Measurements from ENCODE around the gene MRPS12. TPM values are rescaled to one million over a fixed set of nuclear protein-coding genes. Genes with fewer than 3 reads are reported as not detected.

The MRPS12 gene
- total RNA-seq, 2 donors from 2014 or later = 16.6 to 16.8 TPM

GRCh38 chr19:38941979-38942378 is 11.2 kb downstream of the MRPS12 start:
- Histone ChIP-seq H3K9me3 (no peaks in the 10 kb centered on the region), H3K4me1 (no peaks in the 10 kb centered on the region), H3K4me3 (no peak overlapping the region), H3K36me3 (replicated peaks in 1 of 2; ENCODE audit: insufficient read depth in 1 of 2, low read depth in 2 of 2) (no peaks in the 10 kb centered on the region), H3K27me3 (no peaks in the 10 kb centered on the region), H3K27ac (no peak overlapping the region)
- no peak for TF ChIP-seq POLR2A (IDR thresholded peaks at IDR 0.05)
- TF ChIP-seq, protein P1, sequence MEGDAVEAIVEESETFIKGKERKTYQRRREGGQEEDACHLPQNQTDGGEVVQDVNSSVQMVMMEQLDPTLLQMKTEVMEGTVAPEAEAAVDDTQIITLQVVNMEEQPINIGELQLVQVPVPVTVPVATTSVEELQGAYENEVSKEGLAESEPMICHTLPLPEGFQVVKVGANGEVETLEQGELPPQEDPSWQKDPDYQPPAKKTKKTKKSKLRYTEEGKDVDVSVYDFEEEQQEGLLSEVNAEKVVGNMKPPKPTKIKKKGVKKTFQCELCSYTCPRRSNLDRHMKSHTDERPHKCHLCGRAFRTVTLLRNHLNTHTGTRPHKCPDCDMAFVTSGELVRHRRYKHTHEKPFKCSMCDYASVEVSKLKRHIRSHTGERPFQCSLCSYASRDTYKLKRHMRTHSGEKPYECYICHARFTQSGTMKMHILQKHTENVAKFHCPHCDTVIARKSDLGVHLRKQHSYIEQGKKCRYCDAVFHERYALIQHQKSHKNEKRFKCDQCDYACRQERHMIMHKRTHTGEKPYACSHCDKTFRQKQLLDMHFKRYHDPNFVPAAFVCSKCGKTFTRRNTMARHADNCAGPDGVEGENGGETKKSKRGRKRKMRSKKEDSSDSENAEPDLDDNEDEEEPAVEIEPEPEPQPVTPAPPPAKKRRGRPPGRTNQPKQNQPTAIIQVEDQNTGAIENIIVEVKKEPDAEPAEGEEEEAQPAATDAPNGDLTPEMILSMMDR (IDR thresholded peaks at IDR 0.05) = no peak
- intact Hi-C loops (cut with DNase I) = no loop called here
- no peak for ATAC-seq
- no peak for DNase-seq
- WGBS, 2 donors = 74 to 75% methylated on average over 2 of the region's 2 CpGs

DNA sequence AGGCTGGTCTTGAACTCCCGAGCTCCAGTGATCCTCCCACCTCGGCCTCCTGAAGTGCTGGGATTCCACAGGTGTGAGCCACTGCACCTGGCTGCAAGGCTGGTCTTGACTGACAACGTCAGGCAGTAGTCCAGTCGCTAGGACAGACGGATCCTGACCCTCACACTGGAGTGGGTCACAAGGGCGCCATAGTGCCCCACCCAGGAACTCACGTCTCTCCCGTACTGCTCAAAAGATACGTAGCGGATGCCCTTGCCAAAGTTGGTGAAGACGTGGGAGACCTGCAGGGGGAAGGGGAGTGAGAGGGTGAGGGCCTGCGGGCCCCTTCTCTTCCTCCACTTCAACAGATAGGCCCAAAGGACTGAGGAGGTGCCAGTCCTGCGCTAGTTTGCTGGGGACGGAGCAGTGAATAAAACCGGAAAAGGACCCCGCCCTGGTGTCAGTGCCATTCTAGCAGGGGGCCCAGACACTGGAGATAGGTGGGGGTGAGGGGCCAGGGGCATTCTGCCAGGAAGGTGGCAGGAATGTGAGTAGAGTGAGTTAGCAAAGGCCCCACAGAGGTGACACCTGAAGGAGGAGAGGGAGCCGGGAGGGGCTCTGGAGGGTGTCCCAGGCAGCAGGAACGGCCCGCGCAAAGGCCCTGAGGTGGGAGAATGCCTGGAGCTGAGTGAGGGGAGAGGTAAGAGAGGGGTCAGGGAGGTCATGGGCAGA is 11.9 kb downstream of the MRPS12 start:
- intact Hi-C loops (cut with DNase I) = no loop called here
- H3K9me3 ChIP-seq = no peaks in the 10 kb centered on the region
- WGBS, 2 donors = 84 to 92% methylated on average over 15 to 20 of the region's 20 CpGs
- H3K27me3 ChIP-seq = no peaks in the 10 kb centered on the region
- TF ChIP-seq, protein P1 (IDR thresholded peaks at IDR 0.05) = no peak
- H3K4me3 ChIP-seq = no peak overlapping the region
- no peak for ATAC-seq
- no peaks in the 10 kb centered on the region for H3K36me3 ChIP-seq (replicated peaks in 1 of 2; ENCODE audit: insufficient read depth in 1 of 2, low read depth in 2 of 2)
- no peaks in the 10 kb centered on the region for H3K4me1 ChIP-seq
- H3K27ac ChIP-seq = no peak overlapping the region
- DNase-seq = no peak

- Histone ChIP-seq H3K4me1 (peaks cover 6% of the 10 kb centered on the region), H3K27me3 (no peaks in the 10 kb centered on the region), H3K36me3 (replicated peaks in 1 of 2; ENCODE audit: insufficient read depth in 1 of 2, low read depth in 2 of 2) (no peaks in the 10 kb centered on the region), H3K9me3 (no peaks in the 10 kb centered on the region), H3K4me3 (no peak overlapping the region), H3K27ac (no peak overlapping the region)
- WGBS, 2 donors = 92 to 94% methylated on average over 11 of the region's 12 CpGs
- TF ChIP-seq, protein P1 (IDR thresholded peaks at IDR 0.05) = no peak
- TF ChIP-seq POLR2A (IDR thresholded peaks at IDR 0.05) = no peak
- intact Hi-C loops (cut with DNase I) = no loop called here
- DNase-seq (no peak), ATAC-seq (no peak)
Measured at GRCh38 chr19:38944981-38945506, 14.3 kb downstream of the MRPS12 start.

DNA sequence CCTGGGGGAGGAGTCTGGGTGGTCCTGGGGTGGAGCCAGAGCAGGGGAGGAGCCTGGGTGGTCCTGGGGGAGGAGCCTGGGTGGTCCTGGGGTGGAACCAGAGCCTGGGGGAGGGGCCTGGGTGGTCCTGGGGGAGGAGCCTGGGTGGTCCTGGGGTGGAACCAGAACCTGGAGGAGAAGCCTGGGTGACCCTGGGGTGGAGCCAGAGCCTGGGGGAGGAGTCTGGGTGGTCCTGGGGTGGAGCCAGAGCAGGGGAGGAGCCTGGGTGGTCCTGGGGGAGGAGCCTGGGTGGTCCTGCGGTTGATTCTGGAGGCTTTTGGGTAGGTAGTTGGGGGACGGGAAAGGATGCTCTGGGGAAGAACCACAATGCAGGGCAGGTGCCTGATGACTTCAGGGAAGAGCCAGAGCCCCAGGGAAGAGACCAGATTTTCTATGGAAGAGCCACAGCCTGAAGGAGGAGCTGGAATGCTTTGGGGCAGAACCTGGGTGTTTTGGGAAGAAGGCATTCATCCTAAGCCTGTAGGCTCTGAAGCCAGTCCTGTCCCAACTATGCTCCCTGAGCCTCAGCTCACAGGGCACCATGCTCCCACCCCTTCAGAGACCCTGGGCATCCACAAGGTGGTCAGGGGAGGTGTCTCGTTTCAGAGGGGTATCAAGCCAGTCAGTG is 15.0 kb downstream of the MRPS12 start:
- TF ChIP-seq POLR2A (IDR thresholded peaks at IDR 0.05) = no peak
- TF ChIP-seq, protein P1 (IDR thresholded peaks at IDR 0.05) = no peak
- H3K4me3 ChIP-seq = no peak overlapping the region
- no peaks in the 10 kb centered on the region for H3K27me3 ChIP-seq
- intact Hi-C loops (cut with DNase I) = no loop called here
- no peaks in the 10 kb centered on the region for H3K9me3 ChIP-seq
- peaks cover 11% of the 10 kb centered on the region for H3K4me1 ChIP-seq
- no peak overlapping the region for H3K27ac ChIP-seq
- no peak for ATAC-seq
- no peak for DNase-seq
- H3K36me3 ChIP-seq (replicated peaks in 1 of 2; ENCODE audit: insufficient read depth in 1 of 2, low read depth in 2 of 2) = no peaks in the 10 kb centered on the region
- WGBS, 2 donors = 83 to 96% methylated on average over 2 to 3 of the region's 3 CpGs
